Common myeloid progenitor, CD34-positive (primary cell): ENCODE data around the gene RFX5.

Experiments
- CTCF ChIA-PET: fragments of 350-600 bp; sonication (Branson Sonifier 250); formaldehyde crosslinking; loops from one replicate; lab custom pipeline; 2021; ENCODE audit warnings: antibody characterized with exemption; lab: Charles Lee
- POLR2A ChIA-PET: fragments of 350-600 bp; sonication (Branson Sonifier 250); formaldehyde crosslinking; loops from one replicate; lab custom pipeline; 2021; ENCODE audit warnings: antibody characterized with exemption; lab: Charles Lee
- DNase-seq, 3 donors: peaks; one replicate each; pipeline versions ENCODE4 v3.0.0 to v3.0.0-alpha.2; 2013
- H3K27ac ChIP-seq, 2 experiments: 1 replicate in 1 of 2; 2 replicates in 1 of 2; pipeline ENCODE4 v1.7.0; 2013; ENCODE audit warnings: inconsistent platforms in 2 of 2, low read length in 2 of 2, mild to moderate bottlenecking in 2 of 2, low read depth in 1 of 2, moderate library complexity in 1 of 2; ENCODE audit not compliant: severe bottlenecking in 2 of 2, insufficient read depth in 1 of 2, poor library complexity in 1 of 2
- H3K27me3 ChIP-seq, 5 experiments: replicated peaks in 2 of 5; 1 replicate in 3 of 5; 2 replicates in 2 of 5; pipeline versions ENCODE4 v1.6.1 to v1.7.0; 2013; ENCODE audit warnings: low read length in 4 of 5, mild to moderate bottlenecking in 2 of 5, moderate library complexity in 2 of 5, inconsistent platforms in 1 of 5; ENCODE audit not compliant: insufficient read depth in 5 of 5, control insufficient read depth in 4 of 5
- H3K36me3 ChIP-seq, 4 experiments: 1 replicate in 2 of 4; 2 replicates in 2 of 4; pipeline versions ENCODE4 v1.6.1 to v1.7.0; 2013; ENCODE audit warnings: low read length in 3 of 4, control low read depth in 1 of 4, mild to moderate bottlenecking in 1 of 4; ENCODE audit not compliant: control insufficient read depth in 4 of 4, insufficient read depth in 4 of 4
- H3K4me1 ChIP-seq, 4 experiments: 1 replicate in 3 of 4; 2 replicates in 1 of 4; pipeline versions ENCODE4 v1.6.1 to v1.7.1; 2013; ENCODE audit warnings: low read length in 3 of 4, mild to moderate bottlenecking in 3 of 4, control low read depth in 1 of 4, inconsistent platforms in 1 of 4, moderate library complexity in 1 of 4; ENCODE audit not compliant: control insufficient read depth in 4 of 4, insufficient read depth in 4 of 4; ENCODE audit errors: control extremely low read depth in 1 of 4
- H3K4me3 ChIP-seq, 7 experiments: 1 replicate in 4 of 7; 2 replicates in 3 of 7; pipeline versions ENCODE4 v1.5.1 to v1.7.0; 2013; ENCODE audit warnings: mild to moderate bottlenecking in 7 of 7, low read length in 6 of 7, moderate library complexity in 6 of 7, inconsistent platforms in 2 of 7, low read depth in 2 of 7, control low read depth in 1 of 7; ENCODE audit not compliant: insufficient read depth in 4 of 7, control insufficient read depth in 1 of 7; ENCODE audit errors: extremely low read depth in 1 of 7
- H3K9me3 ChIP-seq, 5 experiments: 1 replicate in 4 of 5; 2 replicates in 1 of 5; pipeline versions ENCODE4 v1.6.1 to v1.7.1; 2013; ENCODE audit warnings: low read length in 4 of 5, mild to moderate bottlenecking in 2 of 5, inconsistent platforms in 1 of 5, low read depth in 1 of 5, moderate library complexity in 1 of 5; ENCODE audit not compliant: control insufficient read depth in 4 of 5, insufficient read depth in 2 of 5; ENCODE audit errors: control extremely low read depth in 1 of 5
- WGBS: methylation state at CpG from one replicate; pipeline ENCODE4 v1.1.5; 2013; ENCODE audit not compliant: insufficient coverage; 5-methylcytosine and 5-hydroxymethylcytosine counted together

Gene RFX5

GRCh38 chr1:151292207-151293030 is 54.6 kb downstream of the RFX5 start:
- peaks cover 7 to 95% (median 73%) of the 10 kb centered on the region in 4 experiments for H3K36me3 ChIP-seq

DNA sequence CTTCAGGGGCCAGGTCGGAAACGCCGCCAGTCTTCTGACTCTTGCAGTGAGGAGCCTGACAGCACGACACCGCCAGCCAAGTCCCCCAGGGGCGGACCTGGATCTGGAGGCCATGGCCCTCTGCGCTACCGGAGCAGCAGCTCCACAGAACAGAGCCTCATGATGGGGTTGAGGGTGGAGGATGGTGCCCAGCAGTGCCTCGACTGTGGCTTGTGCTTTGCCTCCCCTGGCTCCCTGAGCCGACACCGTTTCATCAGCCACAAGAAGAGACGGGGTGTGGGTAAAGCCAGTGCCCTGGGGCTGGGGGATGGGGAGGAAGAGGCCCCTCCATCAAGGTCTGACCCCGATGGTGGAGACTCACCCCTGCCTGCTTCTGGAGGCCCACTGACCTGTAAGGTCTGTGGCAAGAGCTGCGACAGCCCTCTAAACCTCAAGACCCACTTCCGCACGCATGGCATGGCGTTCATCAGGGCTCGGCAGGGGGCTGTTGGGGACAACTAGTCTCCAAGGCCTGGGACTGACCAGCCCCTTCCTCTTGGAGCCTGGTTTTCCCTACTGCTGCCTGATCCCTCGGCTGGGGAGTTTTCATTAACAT is 56.2 kb downstream of the RFX5 start:
- ChIA-PET POLR2A (no interaction called here), CTCF (no interaction called here)
- Histone ChIP-seq H3K27ac (peak overlapping the region in 1 of 2 experiments; percentile 7), H3K9me3 (no peaks in the 10 kb centered on the region), H3K4me1 (peaks cover 0 to 6% (median 0%) of the 10 kb centered on the region in 4 experiments), H3K36me3 (peaks cover 10 to 98% (median 83%) of the 10 kb centered on the region in 4 experiments), H3K4me3 (no peak overlapping the region), H3K27me3 (no peaks in the 10 kb centered on the region)
- DNase-seq = no peak
- WGBS = 92% methylated on average over 10 of the region's 19 CpGs

More at GRCh38 chr1:151292207-151293030, 54.6 kb downstream of the RFX5 start:
- 91% methylated on average over 4 of the region's 13 CpGs for WGBS
- CTCF ChIA-PET = interaction anchor here (0.6 to 41.8 kb wide), 9 partner anchors 9 to 783 kb away, joined by 3 to 644 read pairs (median 5); partner anchors contain the start of gene PI4KB
- Histone ChIP-seq H3K4me1 (peaks cover 0 to 6% (median 0%) of the 10 kb centered on the region in 4 experiments), H3K27me3 (no peaks in the 10 kb centered on the region), H3K4me3 (no peak overlapping the region), H3K9me3 (no peaks in the 10 kb centered on the region), H3K27ac (peak overlapping the region in 1 of 2 experiments; percentile 43)
- DNase-seq = peak; percentile 31 to 80 (median 56)
- POLR2A ChIA-PET = interaction anchor here (0.6 to 1.1 kb wide), 2 partner anchors 44 to 105 kb away, joined by 3 to 4 read pairs; no protein-coding TSS in a partner anchor
